AG10803 (cell line): ENCODE data around the gene CYREN.

Experiments used
- DNase-seq: peaks from one replicate; pipeline ENCODE4 v3.0.0; 2010; ENCODE audit warnings: low read depth
- H3K4me3 ChIP-seq: 2 replicates; pipeline ENCODE4 v1.5.1; 2011; ENCODE audit warnings: mild to moderate bottlenecking, low read length, control low read depth
- CTCF ChIP-seq: conservative IDR thresholded peaks from 2 replicates; pipeline ENCODE4 v1.5.1; 2011; ENCODE audit warnings: mild to moderate bottlenecking, low read length, control low read depth, inconsistent platforms

The CYREN gene

GRCh38 chr7:135170274-135170997 lies at the start of gene CYREN:
TSS of gene CYREN (minus strand) at chr7:135170707. CDS start at chr7:135168922, 1,785 bp downstream.
- peak within 1 kb of the TSS; percentile 81 for H3K4me3 ChIP-seq
- peak; percentile 95 for DNase-seq
- TF ChIP-seq CTCF: peak; percentile 58

- DNase-seq: peak; percentile 13
- no peak overlapping the region for H3K4me3 ChIP-seq
- no peak for TF ChIP-seq CTCF
Observed at GRCh38 chr7:135217645-135218509, 47.4 kb upstream of the CYREN start.

GRCh38 chr7:135215698-135216097 lies 45.2 kb upstream of the CYREN start:
- H3K4me3 ChIP-seq: no peak overlapping the region
- TF ChIP-seq CTCF: no peak
- no peak for DNase-seq

- DNase-seq: no peak
- no peak for TF ChIP-seq CTCF
- no peak overlapping the region for H3K4me3 ChIP-seq
Observed at GRCh38 chr7:135215180-135215579, 44.7 kb upstream of the CYREN start.

GRCh38 chr7:135213831-135214230 lies 43.3 kb upstream of the CYREN start:
- TF ChIP-seq CTCF: no peak
- no peak for DNase-seq
- no peak overlapping the region for H3K4me3 ChIP-seq

GRCh38 chr7:135211946-135212685 lies 41.6 kb upstream of the CYREN start:
- peak; percentile 74 for DNase-seq
- H3K4me3 ChIP-seq: peak overlapping the region; percentile 84

- no peak for TF ChIP-seq CTCF
- H3K4me3 ChIP-seq: peak within 1 kb of the TSS; percentile 84
- peak; percentile 87 for DNase-seq
Observed at GRCh38 chr7:135211179-135211945, 40.9 kb upstream of the CYREN start, which contains the start of gene WDR91. TSS of gene WDR91 (minus strand) at chr7:135211526. CDS start at chr7:135211502, 24 bp downstream.
